KOPT-K1 (cell line): Measurements from ENCODE around the gene CACNA1B.
"Not testable (repeated sequence)": the region's sequence is repeated elsewhere in the genome, so short reads cannot be mapped to it uniquely, and the experiment has no call there.

Experiments used
- H3K27ac ChIP-seq: fragments of 200-600 bp; sonication (generic); 2 replicates; pipeline ENCODE4 v1.5.1; 2016; ENCODE audit warnings: antibody characterized with exemption, mild to moderate bottlenecking, low read depth, low read length; ENCODE audit not compliant: poor library complexity, severe bottlenecking
- H3K36me3 ChIP-seq: fragments of 200-600 bp; sonication (generic); 2 replicates; pipeline ENCODE4 v1.5.1; 2017; ENCODE audit warnings: antibody characterized with exemption, mild to moderate bottlenecking, low read length, moderate library complexity; ENCODE audit not compliant: insufficient read depth
- H3K9me3 ChIP-seq: fragments of 200-600 bp; sonication (generic); 2 replicates; pipeline ENCODE4 v1.5.1; 2017; ENCODE audit warnings: antibody characterized with exemption, low read length, mild to moderate bottlenecking; ENCODE audit not compliant: insufficient read depth, poor library complexity, severe bottlenecking

CACNA1B gene

GRCh38 chr9:137878146-137878941 lies 762 bp downstream of the CACNA1B start:
- no peaks in the 10 kb centered on the region for H3K36me3 ChIP-seq
- H3K9me3 ChIP-seq, result no peaks in the 10 kb centered on the region
- H3K27ac ChIP-seq, result no peak overlapping the region

- H3K36me3 ChIP-seq, result no peaks in the 10 kb centered on the region
- no peak overlapping the region for H3K27ac ChIP-seq
- H3K9me3 ChIP-seq, result no peaks in the 10 kb centered on the region
Measured at GRCh38 chr9:137879052-137879451, 1.5 kb downstream of the CACNA1B start.

GRCh38 chr9:137879566-137880150 lies 2.1 kb downstream of the CACNA1B start:
- no peaks in the 10 kb centered on the region for H3K9me3 ChIP-seq
- no peak overlapping the region for H3K27ac ChIP-seq
- H3K36me3 ChIP-seq, result no peaks in the 10 kb centered on the region

- no peak overlapping the region for H3K27ac ChIP-seq
- no peaks in the 10 kb centered on the region for H3K36me3 ChIP-seq
- H3K9me3 ChIP-seq, result no peaks in the 10 kb centered on the region
Measured at GRCh38 chr9:137880160-137880975, 2.8 kb downstream of the CACNA1B start.

- H3K9me3 ChIP-seq, result no peaks in the 10 kb centered on the region
- no peak overlapping the region for H3K27ac ChIP-seq
Measured at GRCh38 chr9:137880976-137881530, 3.5 kb downstream of the CACNA1B start.

GRCh38 chr9:137881591-137882505 lies 4.3 kb downstream of the CACNA1B start:
- no peaks in the 10 kb centered on the region for H3K36me3 ChIP-seq
- no peaks in the 10 kb centered on the region for H3K9me3 ChIP-seq
- no peak overlapping the region for H3K27ac ChIP-seq

More at GRCh38 chr9:137880976-137881530, 3.5 kb downstream of the CACNA1B start:
- H3K36me3 ChIP-seq, result no peaks in the 10 kb centered on the region

- H3K27ac ChIP-seq, result no peak overlapping the region
- H3K9me3 ChIP-seq, result no peaks in the 10 kb centered on the region
- H3K36me3 ChIP-seq, result no peaks in the 10 kb centered on the region
Measured at GRCh38 chr9:137882506-137882821, 4.9 kb downstream of the CACNA1B start.

- H3K27ac ChIP-seq, H3K36me3 ChIP-seq, H3K9me3 ChIP-seq: not testable (repeated sequence)
Measured at GRCh38 chr9:137883977-137884376, 6.4 kb downstream of the CACNA1B start.

GRCh38 chr9:137884547-137884946 lies 7.0 kb downstream of the CACNA1B start:
- H3K9me3 ChIP-seq, H3K36me3 ChIP-seq, H3K27ac ChIP-seq: not testable (repeated sequence)

- H3K27ac ChIP-seq, H3K36me3 ChIP-seq, H3K9me3 ChIP-seq: not testable (repeated sequence)
Measured at GRCh38 chr9:137885121-137885520, 7.5 kb downstream of the CACNA1B start.

GRCh38 chr9:137888621-137889020 lies 11.0 kb downstream of the CACNA1B start:
- not testable (repeated sequence) for H3K27ac ChIP-seq, H3K36me3 ChIP-seq, H3K9me3 ChIP-seq

- H3K36me3 ChIP-seq, H3K27ac ChIP-seq, H3K9me3 ChIP-seq: not testable (repeated sequence)
Measured at GRCh38 chr9:137889966-137890365, 12.4 kb downstream of the CACNA1B start.

- H3K9me3 ChIP-seq, H3K36me3 ChIP-seq, H3K27ac ChIP-seq: not testable (repeated sequence)
Measured at GRCh38 chr9:137890768-137891587, 13.4 kb downstream of the CACNA1B start.
